Ovary (tissue), 9 donors: ENCODE results near the gene LAYN. TPM values are rescaled to one million over a fixed set of nuclear protein-coding genes. Genes with fewer than 3 reads are reported as not detected.

Experiments
- DNase-seq, 5 donors: peaks; one replicate each; pipeline ENCODE4 v3.0.0-alpha.2; 2019 to 2020
- H3K27ac ChIP-seq, 2 donors: fragments of 200-600 bp; one replicate each; pipeline versions ENCODE4 v1.5.1 to v1.8.0; 2019 to 2022
- H3K27me3 ChIP-seq: fragments of 200-600 bp; one replicate; pipeline ENCODE4 v1.8.0; 2022
- H3K36me3 ChIP-seq: fragments of 200-600 bp; sonication (generic); one replicate; pipeline ENCODE4 v1.5.1; 2019
- H3K4me1 ChIP-seq: one replicate; pipeline ENCODE4 v1.8.1; 2013; ENCODE audit warnings: mild to moderate bottlenecking, moderate library complexity; ENCODE audit not compliant: insufficient read depth
- H3K4me3 ChIP-seq: fragments of 200-600 bp; sonication (generic); one replicate; pipeline ENCODE4 v1.5.1; 2017
- H3K9me3 ChIP-seq, 2 donors: fragments of 200-600 bp in 1 of 2; sonication (generic) in 1 of 2; one replicate each; pipeline versions ENCODE4 v1.5.1 to v1.8.1; 2013 to 2019; ENCODE audit warnings: mild to moderate bottlenecking in 1 of 2, moderate library complexity in 1 of 2
- CTCF ChIP-seq, 3 donors: fragments of 450-650 bp in 2 of 3; fragments of 200-600 bp in 1 of 3; IDR thresholded peaks; one replicate each; pipeline versions ENCODE4 v1.5.1 to v1.8.0; 2016 to 2022; ENCODE audit warnings: antibody characterized with exemption in 3 of 3, mild to moderate bottlenecking in 1 of 3
- EP300 ChIP-seq: sonication (generic); formaldehyde crosslinking; IDR thresholded peaks from one replicate; pipeline ENCODE4 v1.6.1; 2017; ENCODE audit warnings: antibody characterized with exemption
- POLR2A ChIP-seq: fragments of 450-650 bp; IDR thresholded peaks from one replicate; pipeline ENCODE4 v1.6.1; 2017; ENCODE audit warnings: antibody characterized with exemption, mild to moderate bottlenecking, moderate library complexity
- WGBS, 3 donors: extraction: QIAGEN DNeasy Blood & Tissue Kit in 1 of 3; methylation state at CpG; one replicate each; pipeline versions ENCODE4 v1.1.5 to v1.1.7; 2013 to 2017; 5-methylcytosine and 5-hydroxymethylcytosine counted together
- intact Hi-C, 4 donors: fragments of 100-400 bp; cut with DNase I; formaldehyde crosslinking; loops; one replicate each; pipeline versions ENCODE4 v1.11.0 to v1.15.1; 2022 to 2023
- polyA plus RNA-seq, 2 donors: library from polyadenylated mRNA; stranded (reverse); fragments of 200-250 nt in 1 of 2; fragments of 350-450 nt in 1 of 2; fragmentation: Illumina TruSeq in 1 of 2; extraction: RNeasy Lipid Tissue Mini Kit (QIAGEN cat#74804) in 1 of 2; gene quantifications; one replicate each; pipeline ENCODE4 v1.2.3, GENCODE V29; 2013 to 2014
- total RNA-seq, 7 donors: library from RNA; depleted of rRNA in 2 of 7; stranded (reverse); fragments of >200 nt in 2 of 7; fragmentation: NEBNext Ultra II Directional in 3 of 7; extraction: Animal tissue kit (Norgen Biotek cat#: 25700) in 3 of 7; gene quantifications; one replicate each; pipeline versions ENCODE4 v1.1.0 to v1.2.4, GENCODE V29; 2016 to 2023
- donor health status: DM: no; HTN: no; CAD: no; lungs with moderate emphysema.
- donor health status: DM: no; HTN: no; CAD: no.
- donor health status: Bipolar disorder and iron deficiency.
- donor health status: DM: yes; HTN: yes; CAD: no.
- donor health status: DM: no; HTN: no; CAD: no.
- donor health status: DM: yes; HTN: yes; CAD: no.

The LAYN gene
- total and polyA plus RNA-seq, 9 donors: 17.8 to 45.7 (median 29.1) TPM

DNA sequence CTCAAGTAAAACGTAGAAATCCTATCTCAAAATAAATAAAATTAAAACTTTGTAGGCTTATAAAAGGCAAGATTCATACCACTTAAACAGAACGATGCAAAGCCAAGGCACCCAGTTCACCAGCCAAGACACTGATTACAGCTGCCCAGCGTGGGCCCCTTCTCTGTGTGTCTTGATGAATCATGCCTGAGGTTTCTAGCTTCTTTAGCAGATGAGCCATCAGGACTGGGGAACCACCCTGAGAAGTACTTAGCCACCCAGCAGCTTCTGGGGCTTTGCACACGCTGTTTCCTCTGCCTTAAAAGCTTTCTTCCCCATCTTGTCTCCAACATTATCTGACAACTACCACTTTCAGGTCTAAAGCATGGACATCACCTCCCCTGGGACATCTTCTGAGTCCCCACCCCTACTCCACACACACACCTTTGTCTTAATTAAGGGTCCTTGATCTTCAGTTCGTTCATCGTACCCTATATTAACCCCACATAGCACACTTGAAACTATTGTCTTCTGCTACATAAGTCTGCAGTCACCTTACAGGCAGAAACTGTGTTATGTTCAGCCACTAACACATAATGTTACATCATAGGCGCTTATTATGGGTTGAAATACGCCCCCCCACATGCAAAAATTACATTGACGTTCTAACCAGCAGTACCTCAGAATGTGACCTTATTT lies 8.7 kb upstream of the LAYN start:
- no peak for TF ChIP-seq EP300
- no peak for TF ChIP-seq CTCF (IDR thresholded peaks at IDR 0.05)
- no peak for TF ChIP-seq POLR2A
- no peak for DNase-seq
- 77 to 79% (median 77%) methylated on average over 9 of the region's 9 CpGs for WGBS, 3 donors
- Histone ChIP-seq H3K36me3 (no peaks in the 10 kb centered on the region), H3K9me3 (no peaks in the 10 kb centered on the region), H3K4me3 (no peak overlapping the region), H3K27ac (no peak overlapping the region), H3K4me1 (no peaks in the 10 kb centered on the region), H3K27me3 (no peaks in the 10 kb centered on the region)
- intact Hi-C loops: no loop called here

- intact Hi-C loops: no loop called here
- Histone ChIP-seq H3K36me3 (no peaks in the 10 kb centered on the region), H3K27ac (no peak overlapping the region), H3K9me3 (no peaks in the 10 kb centered on the region), H3K4me3 (no peak overlapping the region), H3K4me1 (no peaks in the 10 kb centered on the region), H3K27me3 (no peaks in the 10 kb centered on the region)
- 84 to 90% (median 90%) methylated on average over 5 of the region's 5 CpGs for WGBS, 3 donors
- TF ChIP-seq POLR2A (no peak), EP300 (no peak), CTCF (IDR thresholded peaks at IDR 0.05) (no peak)
- no peak for DNase-seq
Measured at GRCh38 chr11:111532365-111532709, 8.2 kb upstream of the LAYN start.

DNA sequence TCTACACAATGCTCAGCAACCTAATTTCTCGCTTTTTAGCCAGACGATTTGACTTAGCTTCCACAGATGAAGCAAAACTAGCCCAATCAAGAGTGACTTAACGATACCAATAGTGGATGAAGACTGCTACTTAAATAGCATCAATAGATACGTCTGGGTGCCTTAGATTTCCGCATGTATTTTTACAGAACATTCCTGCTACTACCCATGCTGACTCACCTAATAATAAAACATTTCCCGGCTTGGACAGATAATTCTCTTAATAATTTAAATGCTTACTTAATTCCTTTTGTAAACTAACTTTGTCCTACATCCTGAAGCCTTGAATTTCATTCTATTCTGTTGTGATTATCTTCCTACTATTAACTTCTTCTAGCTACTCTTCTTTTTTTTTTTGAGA lies 5.2 kb upstream of the LAYN start:
- H3K27me3 ChIP-seq: no peaks in the 10 kb centered on the region
- TF ChIP-seq CTCF (IDR thresholded peaks at IDR 0.05) (no peak), EP300 (no peak), POLR2A (no peak)
- H3K9me3 ChIP-seq: no peaks in the 10 kb centered on the region
- H3K4me3 ChIP-seq: no peak overlapping the region
- H3K27ac ChIP-seq: no peak overlapping the region
- no peaks in the 10 kb centered on the region for H3K4me1 ChIP-seq
- DNase-seq: no peak
- intact Hi-C loops: no loop called here
- 73 to 80% (median 77%) methylated on average over 6 of the region's 6 CpGs for WGBS, 3 donors
- no peaks in the 10 kb centered on the region for H3K36me3 ChIP-seq

GRCh38 chr11:111537336-111537860 lies 3.1 kb upstream of the LAYN start:
- intact Hi-C loops: no loop called here
- H3K9me3 ChIP-seq: no peaks in the 10 kb centered on the region
- WGBS, 3 donors: 70 to 77% (median 76%) methylated on average over 3 of the region's 3 CpGs
- no peak overlapping the region for H3K4me3 ChIP-seq
- H3K27ac ChIP-seq: no peak overlapping the region
- no peaks in the 10 kb centered on the region for H3K27me3 ChIP-seq
- no peaks in the 10 kb centered on the region for H3K4me1 ChIP-seq
- DNase-seq: no peak
- H3K36me3 ChIP-seq: no peaks in the 10 kb centered on the region
- TF ChIP-seq CTCF (IDR thresholded peaks at IDR 0.05): no peak
- no peak for TF ChIP-seq EP300
- TF ChIP-seq POLR2A: no peak
